ENCODE measurements around the gene ZNF444. TPM values are rescaled to one million over a fixed set of nuclear protein-coding genes. Genes with fewer than 3 reads are reported as not detected.

Gene ZNF444
- total and polyA plus RNA-seq, 4 donors: 10.0 to 54.9 (median 34.0) TPM

- peaks cover 63% of the 10 kb centered on the region for H3K36me3 ChIP-seq (ENCODE audit: control insufficient read depth, insufficient read depth, low read length)
Observed at GRCh38 chr19:56150358-56150757, 9.3 kb downstream of the ZNF444 start.

GRCh38 chr19:56152644-56153043 is 11.6 kb downstream of the ZNF444 start:
- Histone ChIP-seq H3K27ac (ENCODE audit: low read depth, low read length) (no peak overlapping the region), H3K36me3 (ENCODE audit: control insufficient read depth, insufficient read depth, low read length) (peaks cover 62% of the 10 kb centered on the region), H3K4me3 (ENCODE audit: low read depth, low read length) (no peak overlapping the region), H3K27me3 (ENCODE audit: control insufficient read depth, insufficient read depth, low read length) (no peaks in the 10 kb centered on the region), H3K4me1 (ENCODE audit: control insufficient read depth, insufficient read depth, low read length) (peaks cover 10% of the 10 kb centered on the region), H3K9me3 (ENCODE audit: control insufficient read depth, insufficient read depth, low read length) (no peaks in the 10 kb centered on the region)
- 55% methylated on average over 2 of the region's 2 CpGs for WGBS (ENCODE audit: insufficient coverage)
- DNase-seq (ENCODE audit: low read depth in 4 of 6, low spot score in 6 of 6): no peak

More at GRCh38 chr19:56150358-56150757, 9.3 kb downstream of the ZNF444 start:
- WGBS (ENCODE audit: insufficient coverage): 79% methylated on average over 4 of the region's 11 CpGs
- Histone ChIP-seq H3K9me3 (ENCODE audit: control insufficient read depth, insufficient read depth, low read length) (no peaks in the 10 kb centered on the region), H3K4me1 (ENCODE audit: control insufficient read depth, insufficient read depth, low read length) (peaks cover 10% of the 10 kb centered on the region), H3K4me3 (ENCODE audit: low read depth, low read length) (no peak overlapping the region), H3K27me3 (ENCODE audit: control insufficient read depth, insufficient read depth, low read length) (no peaks in the 10 kb centered on the region), H3K27ac (ENCODE audit: low read depth, low read length) (no peak overlapping the region)
- no peak for DNase-seq (ENCODE audit: low read depth in 4 of 6, low spot score in 6 of 6)

GRCh38 chr19:56153507-56153906 is 12.4 kb downstream of the ZNF444 start:
- no peak overlapping the region for H3K4me3 ChIP-seq (ENCODE audit: low read depth, low read length)

GRCh38 chr19:56155124-56155687 is 14.1 kb downstream of the ZNF444 start:
- DNase-seq (ENCODE audit: low read depth in 4 of 6, low spot score in 6 of 6): no peak
- H3K27ac ChIP-seq (ENCODE audit: low read depth, low read length): no peak overlapping the region
- no peaks in the 10 kb centered on the region for H3K27me3 ChIP-seq (ENCODE audit: control insufficient read depth, insufficient read depth, low read length)
- H3K4me1 ChIP-seq (ENCODE audit: control insufficient read depth, insufficient read depth, low read length): peaks cover 3% of the 10 kb centered on the region
- no peak overlapping the region for H3K4me3 ChIP-seq (ENCODE audit: low read depth, low read length)
- 84% methylated on average over 12 of the region's 17 CpGs for WGBS (ENCODE audit: insufficient coverage)
- peaks cover 65% of the 10 kb centered on the region for H3K36me3 ChIP-seq (ENCODE audit: control insufficient read depth, insufficient read depth, low read length)
- H3K9me3 ChIP-seq (ENCODE audit: control insufficient read depth, insufficient read depth, low read length): no peaks in the 10 kb centered on the region

More at GRCh38 chr19:56153507-56153906, 12.4 kb downstream of the ZNF444 start:
- Histone ChIP-seq H3K9me3 (ENCODE audit: control insufficient read depth, insufficient read depth, low read length) (no peaks in the 10 kb centered on the region), H3K4me1 (ENCODE audit: control insufficient read depth, insufficient read depth, low read length) (peaks cover 3% of the 10 kb centered on the region), H3K27ac (ENCODE audit: low read depth, low read length) (no peak overlapping the region), H3K27me3 (ENCODE audit: control insufficient read depth, insufficient read depth, low read length) (no peaks in the 10 kb centered on the region), H3K36me3 (ENCODE audit: control insufficient read depth, insufficient read depth, low read length) (peaks cover 59% of the 10 kb centered on the region)
- DNase-seq (ENCODE audit: low read depth in 4 of 6, low spot score in 6 of 6): no peak
- 44% methylated on average over 6 of the region's 6 CpGs for WGBS (ENCODE audit: insufficient coverage)

- Histone ChIP-seq H3K4me3 (ENCODE audit: low read depth, low read length) (no peak overlapping the region), H3K4me1 (ENCODE audit: control insufficient read depth, insufficient read depth, low read length) (peaks cover 1% of the 10 kb centered on the region), H3K9me3 (ENCODE audit: control insufficient read depth, insufficient read depth, low read length) (no peaks in the 10 kb centered on the region), H3K36me3 (ENCODE audit: control insufficient read depth, insufficient read depth, low read length) (peaks cover 79% of the 10 kb centered on the region), H3K27me3 (ENCODE audit: control insufficient read depth, insufficient read depth, low read length) (no peaks in the 10 kb centered on the region), H3K27ac (ENCODE audit: low read depth, low read length) (no peak overlapping the region)
- 91% methylated on average over 11 of the region's 11 CpGs for WGBS (ENCODE audit: insufficient coverage)
- no peak for DNase-seq (ENCODE audit: low read depth in 4 of 6, low spot score in 6 of 6)
Observed at GRCh38 chr19:56156768-56157167, 15.7 kb downstream of the ZNF444 start.

- no peak for DNase-seq (ENCODE audit: low read depth in 4 of 6, low spot score in 6 of 6)
- no peaks in the 10 kb centered on the region for H3K4me1 ChIP-seq (ENCODE audit: control insufficient read depth, insufficient read depth, low read length)
- H3K4me3 ChIP-seq (ENCODE audit: low read depth, low read length): no peak overlapping the region
- H3K27ac ChIP-seq (ENCODE audit: low read depth, low read length): no peak overlapping the region
- H3K36me3 ChIP-seq (ENCODE audit: control insufficient read depth, insufficient read depth, low read length): peaks cover 82% of the 10 kb centered on the region
- no peaks in the 10 kb centered on the region for H3K27me3 ChIP-seq (ENCODE audit: control insufficient read depth, insufficient read depth, low read length)
- no peaks in the 10 kb centered on the region for H3K9me3 ChIP-seq (ENCODE audit: control insufficient read depth, insufficient read depth, low read length)
- WGBS (ENCODE audit: insufficient coverage): 89% methylated on average over 14 of the region's 16 CpGs
Observed at GRCh38 chr19:56158170-56158757, 17.2 kb downstream of the ZNF444 start.

GRCh38 chr19:56159009-56159559 is 18.0 kb downstream of the ZNF444 start:
- Histone ChIP-seq H3K27me3 (ENCODE audit: control insufficient read depth, insufficient read depth, low read length) (no peaks in the 10 kb centered on the region), H3K4me1 (ENCODE audit: control insufficient read depth, insufficient read depth, low read length) (no peaks in the 10 kb centered on the region), H3K9me3 (ENCODE audit: control insufficient read depth, insufficient read depth, low read length) (no peaks in the 10 kb centered on the region), H3K36me3 (ENCODE audit: control insufficient read depth, insufficient read depth, low read length) (peaks cover 78% of the 10 kb centered on the region), H3K27ac (ENCODE audit: low read depth, low read length) (no peak overlapping the region), H3K4me3 (ENCODE audit: low read depth, low read length) (no peak overlapping the region)
- DNase-seq (ENCODE audit: low read depth in 4 of 6, low spot score in 6 of 6): no peak
- WGBS (ENCODE audit: insufficient coverage): 89% methylated on average over 9 of the region's 9 CpGs

GRCh38 chr19:56159622-56160271 is 18.7 kb downstream of the ZNF444 start:
- Histone ChIP-seq H3K36me3 (ENCODE audit: control insufficient read depth, insufficient read depth, low read length) (peaks cover 72% of the 10 kb centered on the region), H3K27me3 (ENCODE audit: control insufficient read depth, insufficient read depth, low read length) (no peaks in the 10 kb centered on the region), H3K4me3 (ENCODE audit: low read depth, low read length) (no peak overlapping the region), H3K9me3 (ENCODE audit: control insufficient read depth, insufficient read depth, low read length) (no peaks in the 10 kb centered on the region), H3K27ac (ENCODE audit: low read depth, low read length) (no peak overlapping the region), H3K4me1 (ENCODE audit: control insufficient read depth, insufficient read depth, low read length) (no peaks in the 10 kb centered on the region)
- no peak for DNase-seq (ENCODE audit: low read depth in 4 of 6, low spot score in 6 of 6)
- WGBS (ENCODE audit: insufficient coverage): 93% methylated on average over 66 of the region's 69 CpGs

GRCh38 chr19:56161534-56161933 is 20.4 kb downstream of the ZNF444 start:
- H3K4me3 ChIP-seq (ENCODE audit: low read depth, low read length): no peak overlapping the region
- H3K27me3 ChIP-seq (ENCODE audit: control insufficient read depth, insufficient read depth, low read length): no peaks in the 10 kb centered on the region
- H3K27ac ChIP-seq (ENCODE audit: low read depth, low read length): no peak overlapping the region
- DNase-seq (ENCODE audit: low read depth in 4 of 6, low spot score in 6 of 6): no peak
- no peaks in the 10 kb centered on the region for H3K9me3 ChIP-seq (ENCODE audit: control insufficient read depth, insufficient read depth, low read length)
- peaks cover 56% of the 10 kb centered on the region for H3K36me3 ChIP-seq (ENCODE audit: control insufficient read depth, insufficient read depth, low read length)
- WGBS (ENCODE audit: insufficient coverage): 95% methylated on average over 11 of the region's 11 CpGs
- no peaks in the 10 kb centered on the region for H3K4me1 ChIP-seq (ENCODE audit: control insufficient read depth, insufficient read depth, low read length)
